Glutamatergic neuron (in vitro differentiated cells): Measurements from ENCODE around the gene FUZ. TPM values are rescaled to one million over a fixed set of nuclear protein-coding genes. Genes with fewer than 3 reads are reported as not detected.

Experiments
- DNase-seq: peaks from one replicate; pipeline ENCODE4 v3.0.0; 2022
- H3K27ac Mint-ChIP-seq: one replicate; pipeline ENCODE4 v1.8.0; 2020; ENCODE audit warnings: mild to moderate bottlenecking, mixed read lengths, inconsistent platforms; ENCODE audit not compliant: unreplicated experiment
- H3K27me3 Mint-ChIP-seq: one replicate; pipeline ENCODE4 v1.8.0; 2020; ENCODE audit warnings: mild to moderate bottlenecking, moderate library complexity, mixed read lengths, inconsistent platforms; ENCODE audit not compliant: unreplicated experiment
- H3K36me3 Mint-ChIP-seq: one replicate; pipeline ENCODE4 v1.8.0; 2020; ENCODE audit warnings: mild to moderate bottlenecking, mixed read lengths, inconsistent platforms; ENCODE audit not compliant: unreplicated experiment
- H3K4me1 Mint-ChIP-seq: one replicate; pipeline ENCODE4 v1.8.0; 2020; ENCODE audit warnings: mild to moderate bottlenecking, low read depth, mixed read lengths, inconsistent platforms; ENCODE audit not compliant: unreplicated experiment
- H3K4me3 Mint-ChIP-seq: one replicate; pipeline ENCODE4 v1.8.0; 2020; ENCODE audit warnings: mild to moderate bottlenecking, mixed read lengths, inconsistent platforms; ENCODE audit not compliant: unreplicated experiment
- H3K9me3 Mint-ChIP-seq: one replicate; pipeline ENCODE4 v1.8.0; 2020; ENCODE audit warnings: mild to moderate bottlenecking, moderate library complexity, mixed read lengths, inconsistent platforms; ENCODE audit not compliant: unreplicated experiment
- total RNA-seq: library from RNA; stranded (reverse); fragmentation: NEBNext Ultra II Directional; extraction: Animal tissue kit (Norgen Biotek cat#: 25700); gene quantifications from one replicate; pipeline ENCODE4 v1.2.1, GENCODE V29; 2021; ENCODE audit not compliant: unreplicated experiment
- TF ChIP-seq, protein P1 (sequence below): fragments of 200-600 bp; sonication (generic); IDR thresholded peaks from one replicate; pipeline ENCODE4 v1.5.0; 2021; ENCODE audit not compliant: partially characterized antibody, unreplicated experiment

FUZ gene
- total RNA-seq, 1 donor from 2014 or later, result 13.6 TPM

GRCh38 chr19:49843265-49843664 is 30.2 kb upstream of the FUZ start:
- Mint-ChIP-seq H3K9me3 (no peaks in the 10 kb centered on the region), H3K4me3 (no peak overlapping the region), H3K27me3 (peaks cover 3% of the 10 kb centered on the region), H3K36me3 (peaks cover 11% of the 10 kb centered on the region), H3K27ac (no peak overlapping the region), H3K4me1 (no peaks in the 10 kb centered on the region)
- DNase-seq, result no peak
- TF ChIP-seq, protein P1, sequence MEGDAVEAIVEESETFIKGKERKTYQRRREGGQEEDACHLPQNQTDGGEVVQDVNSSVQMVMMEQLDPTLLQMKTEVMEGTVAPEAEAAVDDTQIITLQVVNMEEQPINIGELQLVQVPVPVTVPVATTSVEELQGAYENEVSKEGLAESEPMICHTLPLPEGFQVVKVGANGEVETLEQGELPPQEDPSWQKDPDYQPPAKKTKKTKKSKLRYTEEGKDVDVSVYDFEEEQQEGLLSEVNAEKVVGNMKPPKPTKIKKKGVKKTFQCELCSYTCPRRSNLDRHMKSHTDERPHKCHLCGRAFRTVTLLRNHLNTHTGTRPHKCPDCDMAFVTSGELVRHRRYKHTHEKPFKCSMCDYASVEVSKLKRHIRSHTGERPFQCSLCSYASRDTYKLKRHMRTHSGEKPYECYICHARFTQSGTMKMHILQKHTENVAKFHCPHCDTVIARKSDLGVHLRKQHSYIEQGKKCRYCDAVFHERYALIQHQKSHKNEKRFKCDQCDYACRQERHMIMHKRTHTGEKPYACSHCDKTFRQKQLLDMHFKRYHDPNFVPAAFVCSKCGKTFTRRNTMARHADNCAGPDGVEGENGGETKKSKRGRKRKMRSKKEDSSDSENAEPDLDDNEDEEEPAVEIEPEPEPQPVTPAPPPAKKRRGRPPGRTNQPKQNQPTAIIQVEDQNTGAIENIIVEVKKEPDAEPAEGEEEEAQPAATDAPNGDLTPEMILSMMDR, result no peak

GRCh38 chr19:49840736-49841249 is 27.7 kb upstream of the FUZ start:
- TF ChIP-seq, protein P1, result no peak
- peaks cover 4% of the 10 kb centered on the region for H3K27me3 Mint-ChIP-seq
- H3K27ac Mint-ChIP-seq, result no peak overlapping the region
- H3K4me3 Mint-ChIP-seq, result no peak overlapping the region
- no peak for DNase-seq
- H3K9me3 Mint-ChIP-seq, result no peaks in the 10 kb centered on the region
- H3K4me1 Mint-ChIP-seq, result no peaks in the 10 kb centered on the region
- peaks cover 20% of the 10 kb centered on the region for H3K36me3 Mint-ChIP-seq

DNA sequence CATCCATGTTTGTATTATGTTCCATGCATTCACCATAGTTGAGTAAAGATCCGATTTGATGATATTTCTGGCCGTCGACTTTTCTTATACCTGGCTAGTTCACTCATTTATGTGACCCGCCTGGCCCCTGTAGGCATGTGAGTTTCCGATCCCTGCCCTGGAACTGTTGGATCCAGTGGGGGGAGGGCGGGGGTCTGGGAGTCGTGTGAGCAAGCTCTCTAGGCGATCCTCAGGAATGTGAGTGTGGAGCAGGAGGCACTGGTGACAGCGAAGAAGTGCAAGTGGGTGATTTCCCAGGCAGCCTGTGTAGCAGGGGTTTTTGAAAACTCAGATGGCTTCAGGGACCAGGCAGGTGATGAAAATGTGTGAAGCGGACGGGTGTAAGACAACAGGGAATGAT is 27.2 kb upstream of the FUZ start:
- H3K4me1 Mint-ChIP-seq, result no peaks in the 10 kb centered on the region
- H3K9me3 Mint-ChIP-seq, result no peaks in the 10 kb centered on the region
- no peak for DNase-seq
- peaks cover 4% of the 10 kb centered on the region for H3K27me3 Mint-ChIP-seq
- no peak overlapping the region for H3K27ac Mint-ChIP-seq
- peaks cover 20% of the 10 kb centered on the region for H3K36me3 Mint-ChIP-seq
- no peak overlapping the region for H3K4me3 Mint-ChIP-seq
- TF ChIP-seq, protein P1, result no peak

DNA sequence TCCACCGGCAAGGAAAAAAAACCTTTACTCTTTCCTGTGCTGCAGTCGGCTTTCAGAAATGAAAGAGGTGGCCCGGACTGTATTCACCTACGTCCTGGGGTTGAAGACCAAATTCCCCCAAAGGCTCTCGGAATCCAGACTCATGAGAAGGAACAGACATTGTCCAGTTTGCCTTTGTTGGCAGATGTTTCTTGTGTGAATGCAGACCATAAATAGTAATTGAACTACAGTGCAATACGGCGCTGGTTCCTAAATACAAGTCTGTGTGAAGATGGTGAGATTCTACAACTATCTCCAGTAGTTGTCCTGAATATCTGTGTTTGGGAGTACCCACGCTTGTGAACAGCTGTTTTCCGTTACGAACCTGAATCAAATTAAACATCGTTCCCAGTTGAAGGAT is 26.6 kb upstream of the FUZ start:
- H3K4me3 Mint-ChIP-seq, result no peak overlapping the region
- TF ChIP-seq, protein P1, result no peak
- H3K27me3 Mint-ChIP-seq, result peaks cover 4% of the 10 kb centered on the region
- no peak overlapping the region for H3K27ac Mint-ChIP-seq
- no peaks in the 10 kb centered on the region for H3K9me3 Mint-ChIP-seq
- DNase-seq, result no peak
- peaks cover 20% of the 10 kb centered on the region for H3K36me3 Mint-ChIP-seq
- no peaks in the 10 kb centered on the region for H3K4me1 Mint-ChIP-seq

- no peaks in the 10 kb centered on the region for H3K4me1 Mint-ChIP-seq
- peaks cover 20% of the 10 kb centered on the region for H3K36me3 Mint-ChIP-seq
- H3K27me3 Mint-ChIP-seq, result peaks cover 4% of the 10 kb centered on the region
- H3K9me3 Mint-ChIP-seq, result no peaks in the 10 kb centered on the region
- DNase-seq, result no peak
- no peak overlapping the region for H3K4me3 Mint-ChIP-seq
- TF ChIP-seq, protein P1, result no peak
- H3K27ac Mint-ChIP-seq, result no peak overlapping the region
Observed at GRCh38 chr19:49838885-49839588, 25.9 kb upstream of the FUZ start.
